HepG2 (cell line): Measurements from ENCODE around the gene L3MBTL1. TPM values are rescaled to one million over a fixed set of nuclear protein-coding genes. Genes with fewer than 3 reads are reported as not detected.
A peak's percentile ranks its signal among the peaks of the same experiment; 100 is the strongest.

Source experiments
- ASH2L ChIP-seq: fragments of 300-600, 200-600 bp; sonication (generic); IDR thresholded peaks from 2 replicates; pipeline ENCODE4 v1.7.0; 2017; ENCODE audit warnings: low read depth, mild to moderate bottlenecking, moderate library complexity, mixed read lengths, low read length; ENCODE audit not compliant: insufficient read length
- CERS6 ChIP-seq: sonication (generic); formaldehyde crosslinking; IDR thresholded peaks from 2 replicates; pipeline ENCODE4 v1.5.0; 2020; ENCODE audit warnings: missing genetic modification reagents
- CHD4 ChIP-seq: fragments of 200-600 bp; sonication (generic); IDR thresholded peaks from 2 replicates; pipeline ENCODE4 v1.7.0; 2017; ENCODE audit warnings: mild to moderate bottlenecking, low read length, borderline replicate concordance
- ERF ChIP-seq: IDR thresholded peaks from 2 replicates; pipeline ENCODE4 v1.6.1; 2018; ENCODE audit warnings: missing biosample characterization, missing genetic modification reagents
- GFI1 ChIP-seq: sonication (generic); formaldehyde crosslinking; IDR thresholded peaks from 2 replicates; pipeline ENCODE4 v1.5.0; 2020; ENCODE audit warnings: missing genetic modification reagents, mild to moderate bottlenecking, borderline replicate concordance
- KMT2B ChIP-seq: IDR thresholded peaks from 2 replicates; pipeline ENCODE4 v1.6.1; 2016; ENCODE audit warnings: missing genetic modification reagents, missing compliant biosample characterization
- MAFK ChIP-seq, 2 experiments: IDR thresholded peaks in 1 of 2; conservative IDR thresholded peaks in 1 of 2; 2 replicates each; pipeline ENCODE4 v1.6.1; 2011; ENCODE audit warnings: improper control_type of control experiment in 2 of 2, low read length in 2 of 2
- MZF1 ChIP-seq: sonication (generic); formaldehyde crosslinking; IDR thresholded peaks from 2 replicates; pipeline ENCODE4 v1.8.1; 2023; ENCODE audit warnings: mild to moderate bottlenecking, missing genetic modification reagents, borderline replicate concordance
- NFAT5 ChIP-seq: sonication (generic); formaldehyde crosslinking; IDR thresholded peaks from 2 replicates; pipeline ENCODE4 v1.4.0; 2020; ENCODE audit warnings: missing genetic modification reagents
- PHF8 ChIP-seq: sonication (generic); formaldehyde crosslinking; IDR thresholded peaks from 2 replicates; pipeline ENCODE4 v1.5.0; 2020; ENCODE audit warnings: missing genetic modification reagents
- POLR2G ChIP-seq: fragments of 200-400 bp; formaldehyde crosslinking; IDR thresholded peaks from 2 replicates; pipeline ENCODE4 v1.6.1; 2018; ENCODE audit warnings: mild to moderate bottlenecking, low read depth, low read length, moderate library complexity
- STAT6 ChIP-seq: sonication (generic); formaldehyde crosslinking; IDR thresholded peaks from 2 replicates; pipeline ENCODE4 v1.4.0; 2020; ENCODE audit warnings: missing genetic modification reagents, mild to moderate bottlenecking, borderline replicate concordance
- ZBTB20 ChIP-seq: sonication (generic); formaldehyde crosslinking; IDR thresholded peaks from 2 replicates; pipeline ENCODE4 v1.8.1; 2023; ENCODE audit warnings: missing genetic modification reagents, low read depth, mild to moderate bottlenecking, borderline replicate concordance
- ZBTB7A ChIP-seq: sonication (generic); formaldehyde crosslinking; IDR thresholded peaks from 2 replicates; pipeline ENCODE4 v1.8.0; 2022; ENCODE audit warnings: mild to moderate bottlenecking, missing genetic modification reagents
- ZC3H13 ChIP-seq: sonication (generic); formaldehyde crosslinking; IDR thresholded peaks from 2 replicates; pipeline ENCODE4 v1.8.1; 2023; ENCODE audit warnings: mild to moderate bottlenecking, missing genetic modification reagents, moderate library complexity
- ZFYVE20 ChIP-seq: sonication (generic); formaldehyde crosslinking; IDR thresholded peaks from 2 replicates; pipeline ENCODE4 v1.8.0; 2023; ENCODE audit warnings: low read depth, mild to moderate bottlenecking, moderate library complexity, missing genetic modification reagents, borderline replicate concordance
- ZNF24 ChIP-seq: fragments of 450-650 bp; IDR thresholded peaks from 2 replicates; pipeline ENCODE4 v1.6.1; 2017; ENCODE audit warnings: antibody characterized with exemption, mild to moderate bottlenecking
- ZNF546 ChIP-seq: sonication (generic); formaldehyde crosslinking; conservative IDR thresholded peaks from 2 replicates; pipeline ENCODE4 v1.8.1; 2023; ENCODE audit warnings: mild to moderate bottlenecking, missing genetic modification reagents
- ZNF556 ChIP-seq: sonication (generic); formaldehyde crosslinking; IDR thresholded peaks from 2 replicates; pipeline ENCODE4 v1.4.0; 2020; ENCODE audit warnings: mild to moderate bottlenecking, missing genetic modification reagents, borderline replicate concordance
- ZNF577 ChIP-seq: sonication (generic); formaldehyde crosslinking; IDR thresholded peaks from 2 replicates; pipeline ENCODE4 v1.4.0; 2020; ENCODE audit warnings: mild to moderate bottlenecking, low read depth, missing genetic modification reagents, borderline replicate concordance
- polyA plus RNA-seq, 8 experiments: library from polyadenylated mRNA; depleted of rRNA in 3 of 8; stranded (reverse) in 7 of 8; unstranded in 1 of 8; fragments of >200 nt; fragmentation: Illumina TruSeq in 4 of 8; extraction: Trizol in 4 of 8; gene quantifications; 2 replicates each; pipeline versions ENCODE4 v1.2.1 to v1.2.3, GENCODE V29; 2011 to 2016; ENCODE audit warnings: low read depth in 4 of 8, missing spikeins in 1 of 8, mixed read lengths in 1 of 8; ENCODE audit not compliant: insufficient read depth in 1 of 8
- total RNA-seq, 5 experiments: library from RNA; depleted of rRNA; stranded (reverse); fragments of >200 nt; fragmentation: Illumina TruSeq; extraction: Trizol; gene quantifications; 2 replicates each; pipeline ENCODE4 v1.2.3, GENCODE V29; 2016; ENCODE audit warnings: low read depth in 1 of 5

The L3MBTL1 gene
- total and polyA plus RNA-seq, 2 of the 13 experiments (the other 11 are each of a cell fraction or from before 2014, with no cell fraction given), result 9.0 to 17.8 TPM

- TF ChIP-seq NFAT5, result no peak
- 0 out of 2 replicates have a peak, but pooled peaks have one; percentile 48 for TF ChIP-seq MZF1 (CRISPR knock-in tag)
- peak; percentile 55; the same call in 1 of the 2 replicates for TF ChIP-seq ZBTB7A
- 0 out of 2 replicates have a peak, but pooled peaks have one; percentile 39 for TF ChIP-seq ZC3H13 (CRISPR knock-in tag)
- TF ChIP-seq STAT6 (CRISPR knock-in tag), result no peak; the same call in 1 of the 2 replicates
- peak; percentile 30; the same call in 1 of the 2 replicates for TF ChIP-seq ZNF24
- TF ChIP-seq PHF8 (CRISPR knock-in tag), result peak; percentile 83
- peak; percentile 41; the same call in 1 of the 2 replicates for TF ChIP-seq ZNF556 (CRISPR knock-in tag)
- peak; percentile 74; the same call in 1 of the 2 replicates for TF ChIP-seq ERF (CRISPR knock-in tag)
- TF ChIP-seq ZFYVE20 (CRISPR knock-in tag), result peak; percentile 38; the same call in 1 of the 2 replicates
- peak; percentile 86; the same call in 1 of the 2 replicates for TF ChIP-seq CHD4
- peak; percentile 68; the same call in 1 of the 2 replicates for TF ChIP-seq GFI1
- TF ChIP-seq ZNF577 (CRISPR knock-in tag), result no peak
- TF ChIP-seq KMT2B, result no peak; the same call in 1 of the 2 replicates
- TF ChIP-seq ASH2L, result peak; percentile 95
- peak; percentile 87 to 96 for TF ChIP-seq MAFK (conservative IDR thresholded peaks at IDR 0.05 in 1 of 2, IDR thresholded peaks at IDR 0.05 in 1 of 2; ENCODE audit: low read length in 2 of 2)
- peak; percentile 10; the same call in 1 of the 2 replicates for TF ChIP-seq ZNF546 (CRISPR knock-in tag)
- peak; percentile 90 for TF ChIP-seq ZBTB20 (CRISPR knock-in tag)
- peak; percentile 97 for TF ChIP-seq POLR2G
- TF ChIP-seq CERS6, result no peak
These were observed 51.1 kb downstream of the L3MBTL1 start, which contains the start of gene SGK2 (continued) for GRCh38 chr20:43558412-43559146.
